CD4-positive, alpha-beta T cell treated with Interleukin-17A for 1 hour (primary cell): ENCODE results near the gene PAGE2B.
"Not testable (repeated sequence)": the region's sequence is repeated elsewhere in the genome, so short reads cannot be mapped to it uniquely, and the experiment has no call there.

Source experiments
- DNase-seq: peaks from one replicate; pipeline ENCODE4 v3.0.0-alpha.2; 2020

The PAGE2B gene

GRCh38 chrX:55111578-55112254 lies 36.9 kb downstream of the PAGE2B start:
- no peak for DNase-seq

GRCh38 chrX:55116589-55116988 lies 41.8 kb downstream of the PAGE2B start:
- DNase-seq = not testable (repeated sequence)

GRCh38 chrX:55118574-55118973 lies 43.7 kb downstream of the PAGE2B start:
- peak; percentile 28 for DNase-seq

DNA sequence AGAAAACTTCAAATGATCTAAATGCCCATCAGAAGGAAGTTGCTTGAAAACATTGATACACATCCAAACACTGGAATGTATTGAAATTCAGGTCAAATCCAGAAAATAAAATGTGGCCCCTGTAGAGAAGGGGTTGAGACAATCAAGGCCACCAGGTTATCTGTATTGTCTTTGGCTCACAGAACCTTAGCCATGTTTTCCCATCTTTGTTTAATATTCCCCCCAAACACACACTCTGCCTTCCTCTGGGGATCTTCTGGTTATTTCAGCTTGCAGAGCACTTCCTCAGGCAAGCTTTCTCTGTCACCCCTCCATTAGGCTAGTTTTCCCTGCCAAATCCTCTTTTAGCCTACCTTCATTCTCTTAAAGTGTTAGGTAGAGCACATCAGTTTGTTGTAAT lies 44.4 kb downstream of the PAGE2B start:
- no peak for DNase-seq

GRCh38 chrX:55119712-55120111 lies 44.9 kb downstream of the PAGE2B start:
- peak; percentile 0 for DNase-seq

GRCh38 chrX:55120761-55121358 lies 46.0 kb downstream of the PAGE2B start:
- DNase-seq = no peak

GRCh38 chrX:55123900-55124299 lies 49.1 kb downstream of the PAGE2B start:
- DNase-seq = no peak

GRCh38 chrX:55127692-55128091 lies 52.9 kb downstream of the PAGE2B start:
- no peak for DNase-seq
